GM19324 (cell line): ENCODE measurements around the gene TUBB1.

Experiments
- ATAC-seq: cut with Tn5 transposase; IDR thresholded peaks from one replicate; pipeline ENCODE4 v1.9.1; 2021; ENCODE audit warnings: mild to moderate bottlenecking, moderate library complexity; ENCODE audit not compliant: unreplicated experiment, low FRiP score

Gene TUBB1

DNA sequence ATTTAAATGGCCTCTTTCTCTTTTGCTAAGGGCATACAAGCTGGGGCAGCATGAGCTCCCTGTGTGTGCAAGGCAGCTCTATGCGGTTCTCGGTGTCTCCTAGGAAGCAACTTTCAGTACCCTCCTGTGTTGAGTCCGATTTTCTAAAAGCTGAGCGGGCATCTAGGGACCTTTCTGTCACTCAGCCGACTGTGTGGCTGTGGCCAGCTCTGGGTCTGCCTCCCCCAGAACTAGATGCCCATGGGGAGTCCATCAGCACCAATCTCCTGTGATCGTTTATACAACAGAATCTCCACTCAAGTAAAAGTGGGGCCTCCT, 30.7 kb upstream of the TUBB1 start:
- ATAC-seq: no peak

DNA sequence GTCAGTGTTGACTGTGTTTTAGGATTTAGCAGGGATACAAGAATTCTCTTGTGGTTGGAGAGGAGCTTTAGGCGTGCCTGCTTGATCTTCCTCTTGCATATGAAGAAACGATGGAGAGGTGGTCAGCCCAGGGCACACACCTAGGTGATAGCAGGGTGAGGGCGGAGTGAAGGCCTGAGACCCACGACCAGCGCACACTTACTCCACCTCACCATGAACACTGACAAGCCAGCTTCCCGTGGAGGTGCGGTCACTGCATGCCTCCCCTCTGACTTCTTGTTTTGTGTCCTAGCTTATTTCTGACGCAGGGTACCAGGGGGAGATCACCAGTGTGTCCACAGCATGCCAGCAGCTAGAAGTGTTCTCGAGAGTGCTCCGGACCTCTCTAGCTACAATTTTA, 30.0 kb upstream of the TUBB1 start:
- ATAC-seq: no peak

DNA sequence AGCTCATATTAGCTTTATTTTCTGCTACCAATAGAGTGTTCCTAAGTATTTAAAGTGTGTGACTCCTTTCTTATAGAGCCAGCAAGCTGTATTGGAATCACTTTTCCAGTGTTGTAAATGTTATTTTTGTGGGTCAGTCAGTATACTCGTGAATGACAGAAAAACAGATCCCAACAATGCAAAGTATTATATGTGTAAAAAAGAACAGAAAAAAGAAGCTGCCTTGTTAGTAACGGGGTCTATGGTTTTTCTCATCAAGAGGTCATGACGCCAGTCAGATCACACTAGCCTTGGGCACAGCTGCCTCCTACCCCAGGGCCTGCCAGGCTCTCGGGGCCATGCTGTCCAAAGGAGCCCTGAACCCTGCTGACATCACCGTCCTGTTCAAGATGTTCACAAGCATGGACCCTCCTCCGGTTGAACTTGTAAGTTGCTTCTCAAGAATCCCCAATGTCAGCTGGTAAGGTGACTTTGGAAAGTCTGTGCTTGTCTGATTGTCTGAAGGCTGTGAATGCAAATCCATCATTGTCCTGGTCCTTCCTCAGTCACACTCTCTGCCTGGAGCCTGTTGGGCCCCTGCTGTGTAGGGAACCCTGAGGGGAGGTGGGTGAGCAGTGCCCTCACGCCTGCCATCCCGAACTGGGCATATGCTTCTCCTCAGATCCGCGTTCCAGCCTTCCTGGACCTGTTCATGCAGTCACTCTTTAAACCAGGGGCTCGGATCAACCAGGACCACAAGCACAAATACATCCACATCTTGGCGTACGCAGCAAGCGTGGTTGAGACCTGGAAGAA, 28.4 kb upstream of the TUBB1 start:
- ATAC-seq: no peak

DNA sequence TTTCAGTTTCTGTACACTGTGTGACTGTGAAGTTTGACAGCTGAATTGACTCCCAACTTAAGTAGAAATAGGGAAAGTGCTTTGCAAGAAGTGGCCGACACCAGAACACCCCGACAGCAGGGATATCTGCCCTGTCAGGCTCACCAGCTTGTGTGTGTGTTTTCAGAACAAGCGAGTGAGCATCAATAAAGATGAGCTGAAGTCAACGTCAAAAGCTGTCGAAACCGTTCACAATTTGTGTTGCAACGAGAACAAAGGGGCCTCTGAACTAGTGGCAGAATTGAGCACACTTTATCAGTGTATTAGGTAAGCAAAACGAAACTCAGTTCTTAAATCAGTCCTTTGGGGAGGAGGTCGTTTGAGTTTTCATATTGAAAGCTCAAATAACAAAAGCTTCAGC, 27.5 kb upstream of the TUBB1 start:
- no peak for ATAC-seq

DNA sequence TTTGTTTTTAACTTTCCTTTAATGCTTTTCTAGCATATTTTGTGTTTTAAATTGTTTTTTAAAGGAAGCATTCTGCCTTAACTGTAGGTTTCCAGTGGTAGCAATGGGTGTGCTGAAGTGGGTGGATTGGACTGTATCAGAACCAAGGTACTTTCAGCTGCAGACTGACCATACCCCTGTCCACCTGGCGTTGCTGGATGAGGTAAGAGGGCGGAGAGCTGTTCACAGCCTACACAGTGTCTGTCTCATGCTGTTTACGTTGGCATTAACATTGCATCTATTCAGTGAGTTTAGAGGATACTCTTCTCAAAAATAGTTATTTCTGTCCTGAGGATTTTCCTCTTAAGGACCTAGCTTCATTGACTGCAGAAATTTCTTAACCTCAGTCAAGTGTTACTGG, 26.3 kb upstream of the TUBB1 start:
- no peak for ATAC-seq

DNA sequence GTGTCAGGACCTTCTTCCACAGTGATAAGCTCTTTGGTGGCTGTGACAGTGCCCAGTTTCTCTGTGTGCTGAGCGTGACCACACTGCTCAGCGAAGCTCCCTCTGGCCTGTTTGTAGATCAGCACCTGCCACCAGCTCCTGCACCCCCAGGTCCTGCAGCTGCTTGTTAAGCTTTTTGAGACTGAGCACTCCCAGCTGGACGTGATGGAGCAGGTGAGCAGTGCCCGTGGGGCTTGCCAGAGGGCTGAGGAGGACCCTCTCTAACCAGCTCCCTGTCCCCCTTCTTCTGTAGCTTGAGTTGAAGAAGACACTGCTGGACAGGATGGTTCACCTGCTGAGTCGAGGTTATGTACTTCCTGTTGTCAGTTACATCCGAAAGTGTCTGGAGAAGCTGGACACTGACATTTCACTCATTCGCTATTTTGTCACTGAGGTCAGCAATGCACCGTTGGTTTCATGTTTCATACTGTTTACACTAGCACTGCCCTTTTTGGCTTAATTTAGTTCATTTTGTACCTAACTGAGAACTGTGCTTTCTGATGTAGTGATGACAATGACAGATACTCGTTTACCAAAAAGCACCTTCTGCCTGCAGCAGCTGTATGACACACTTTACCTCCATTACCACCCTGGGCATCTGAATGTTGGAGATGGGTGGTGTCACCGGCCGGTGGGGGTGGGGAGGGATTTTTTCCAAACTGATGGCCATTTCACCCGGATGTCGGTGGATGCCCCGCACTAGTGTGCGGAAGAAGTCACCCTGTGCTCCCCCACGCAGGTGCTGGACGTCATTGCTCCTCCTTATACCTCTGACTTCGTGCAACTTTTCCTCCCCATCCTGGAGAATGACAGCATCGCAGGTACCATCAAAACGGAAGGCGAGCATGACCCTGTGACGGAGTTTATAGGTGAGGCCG, 25.6 kb upstream of the TUBB1 start:
- no peak for ATAC-seq

DNA sequence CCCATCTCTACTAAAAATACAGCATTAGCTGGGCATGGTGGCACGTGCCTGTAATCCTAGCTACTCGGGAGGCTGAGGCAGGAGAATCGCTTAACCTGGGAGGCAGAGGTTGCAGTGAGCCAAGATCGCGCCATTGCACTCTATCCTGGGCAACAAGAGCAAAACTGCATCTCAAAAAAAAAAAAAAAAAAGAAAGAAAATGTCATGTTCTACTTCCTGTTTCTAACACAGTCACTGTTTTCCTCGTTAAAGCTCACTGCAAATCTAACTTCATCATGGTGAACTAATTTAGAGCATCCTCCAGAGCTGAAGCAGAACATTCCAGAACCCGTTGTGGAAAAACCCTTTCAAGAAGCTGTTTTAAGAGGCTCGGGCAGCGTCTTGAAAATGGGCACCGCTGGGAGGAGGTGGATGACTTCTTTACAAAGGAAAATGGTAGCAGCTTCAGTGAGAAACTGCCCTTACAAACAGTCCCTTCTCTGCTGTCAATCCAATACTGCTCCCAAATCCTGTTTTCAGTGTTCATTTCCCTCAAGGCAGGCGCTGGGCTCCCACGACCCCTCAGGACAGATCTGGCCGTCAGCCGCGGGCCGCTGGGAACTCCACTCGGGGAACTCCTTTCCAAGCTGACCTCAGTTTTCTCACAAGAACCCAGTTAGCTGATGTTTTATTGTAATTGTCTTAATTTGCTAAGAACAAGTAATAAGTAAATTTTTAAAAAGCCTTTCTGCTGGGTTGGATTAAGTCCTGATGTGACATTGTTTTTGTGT, 24.7 kb upstream of the TUBB1 start:
- no peak for ATAC-seq

DNA sequence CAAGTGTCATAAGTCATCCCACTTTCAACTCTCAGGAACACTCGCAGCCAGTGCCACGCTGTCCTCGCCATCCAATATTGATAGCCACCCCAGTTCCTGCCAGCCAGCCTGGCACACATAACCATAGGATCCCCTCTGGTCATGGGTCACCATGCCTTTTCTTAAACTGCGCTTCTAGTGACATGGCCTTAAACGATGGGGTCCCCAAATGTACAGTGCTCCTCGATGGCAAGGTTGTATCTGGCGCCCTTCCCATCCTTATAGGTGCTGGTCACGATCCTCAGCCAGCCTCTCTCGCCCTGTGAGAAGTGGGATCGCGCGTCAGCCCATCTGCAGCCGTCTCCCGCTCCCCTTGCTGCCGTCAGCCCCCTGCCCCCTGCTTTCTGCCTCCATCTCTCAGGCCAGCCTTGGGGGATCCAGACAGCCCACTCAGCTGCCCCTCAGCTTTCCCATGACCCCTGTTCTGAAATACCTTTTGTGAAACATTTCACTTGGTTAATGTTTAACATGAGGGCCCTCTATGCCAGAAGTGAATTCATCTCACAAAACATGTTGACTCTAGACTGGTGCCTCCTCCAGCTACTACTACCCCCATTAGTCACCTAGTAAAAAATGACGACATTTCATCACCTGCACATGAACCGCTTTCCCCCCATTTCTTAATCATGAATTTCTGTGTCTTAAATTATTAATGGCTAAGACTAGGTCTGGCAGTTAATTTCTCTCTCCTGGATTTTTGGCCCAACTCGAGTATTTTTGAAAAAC, 23.6 kb upstream of the TUBB1 start:
- ATAC-seq: no peak

DNA sequence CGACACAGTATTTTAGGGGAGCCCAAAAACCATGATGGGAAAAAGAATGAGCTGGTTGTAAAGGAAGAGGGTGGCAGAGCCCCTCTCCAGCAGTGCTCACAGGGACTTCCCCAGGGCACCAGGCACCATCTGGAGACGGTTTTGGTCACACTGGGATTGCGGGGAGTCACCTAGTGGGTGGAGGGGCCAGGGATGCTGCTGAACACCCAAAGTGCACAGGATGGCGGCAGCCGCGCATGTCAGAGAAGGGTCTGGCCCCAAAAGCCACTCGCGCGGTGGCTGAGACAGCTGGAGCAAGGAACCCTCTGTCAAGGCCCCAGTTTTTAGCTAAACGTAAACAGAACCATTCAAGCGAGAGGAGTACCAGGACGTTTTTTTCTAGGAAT, 23.0 kb upstream of the TUBB1 start:
- ATAC-seq: no peak

DNA sequence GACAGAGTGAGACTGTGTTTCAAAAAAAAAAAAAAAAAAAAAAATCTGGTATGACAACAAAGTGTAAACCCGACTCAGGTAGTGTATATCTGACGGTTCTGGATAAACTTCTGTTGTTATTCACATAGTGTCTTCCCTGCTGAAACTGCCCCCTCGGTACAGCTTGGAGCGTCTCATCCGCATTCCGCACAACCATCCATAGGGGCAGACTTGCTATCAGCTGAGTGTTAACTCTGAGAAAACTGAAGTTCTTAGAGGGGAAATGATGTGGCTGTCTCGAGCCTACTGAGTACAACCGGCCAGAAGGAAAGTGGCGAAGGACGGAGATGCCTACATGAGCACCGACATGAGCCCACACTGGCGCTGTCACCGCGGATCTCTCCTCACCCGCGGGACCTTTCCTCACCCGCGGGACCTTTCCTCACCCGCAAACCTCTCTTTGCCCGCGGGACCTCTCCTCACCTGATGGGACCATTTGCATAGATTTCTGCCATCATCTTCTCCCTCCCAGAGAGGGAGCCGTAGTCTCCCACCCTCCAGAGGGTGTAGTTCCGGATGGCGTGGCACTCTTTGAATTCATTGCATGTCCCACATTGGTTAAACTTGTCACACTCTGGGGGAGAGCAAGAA, 22.0 kb upstream of the TUBB1 start:
- no peak for ATAC-seq

DNA sequence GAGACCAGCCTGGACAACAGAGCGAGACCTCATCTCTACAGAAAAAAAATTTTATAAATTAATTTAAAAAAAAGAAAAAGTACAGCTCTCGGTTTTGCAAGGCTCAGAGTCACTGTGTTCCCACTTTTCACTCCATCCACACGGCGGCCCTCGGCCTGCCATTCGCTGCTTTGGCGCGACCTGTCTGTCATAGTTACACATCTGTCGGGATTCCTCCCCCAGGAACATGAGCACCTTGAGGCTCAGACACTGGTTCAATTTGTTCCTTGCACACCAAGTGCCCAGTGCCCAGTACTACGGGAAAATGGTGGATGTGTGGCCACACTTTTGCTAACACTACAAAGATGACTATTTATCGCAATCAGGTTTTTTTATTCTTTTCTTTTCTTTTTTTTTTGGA, 20.6 kb upstream of the TUBB1 start:
- ATAC-seq: no peak

DNA sequence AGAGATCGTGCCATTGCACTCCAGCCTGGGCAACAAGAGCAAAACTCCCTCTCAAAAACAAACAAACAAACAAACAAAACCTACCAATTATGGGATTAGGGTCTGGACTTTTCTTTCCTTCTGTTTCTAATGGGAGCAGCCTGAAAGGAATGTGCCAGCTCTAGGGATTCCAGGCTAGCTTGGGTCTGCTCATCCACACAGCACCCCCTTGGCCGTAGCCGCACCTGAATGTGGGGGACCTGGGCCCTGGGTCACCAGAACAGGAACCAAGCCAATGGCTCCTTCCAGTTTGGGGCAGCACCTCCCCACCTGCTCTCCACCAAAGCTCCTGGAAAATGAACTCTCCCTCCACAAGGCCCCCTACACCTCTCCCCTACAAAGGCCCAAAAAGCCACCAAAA, 18.9 kb upstream of the TUBB1 start:
- no peak for ATAC-seq

DNA sequence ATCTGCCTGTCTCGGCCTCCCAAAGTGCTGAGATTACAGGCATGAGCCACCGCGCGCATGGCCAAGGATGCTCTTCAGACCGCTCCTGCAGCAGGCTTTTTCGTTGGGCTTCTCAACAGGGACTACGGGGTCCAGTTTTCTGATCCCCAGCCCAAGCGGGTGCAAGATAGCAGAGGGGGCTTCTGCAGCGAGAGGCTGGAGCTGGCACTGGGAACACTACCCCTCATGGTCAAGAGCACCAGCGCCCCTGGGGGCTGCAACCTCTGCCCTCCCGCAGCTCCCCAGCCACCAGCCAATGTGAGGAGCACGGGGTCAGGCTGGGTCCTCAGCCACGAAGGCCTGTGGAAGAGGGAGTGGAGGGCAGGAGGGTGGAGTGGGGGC, 18.2 kb upstream of the TUBB1 start:
- no peak for ATAC-seq

DNA sequence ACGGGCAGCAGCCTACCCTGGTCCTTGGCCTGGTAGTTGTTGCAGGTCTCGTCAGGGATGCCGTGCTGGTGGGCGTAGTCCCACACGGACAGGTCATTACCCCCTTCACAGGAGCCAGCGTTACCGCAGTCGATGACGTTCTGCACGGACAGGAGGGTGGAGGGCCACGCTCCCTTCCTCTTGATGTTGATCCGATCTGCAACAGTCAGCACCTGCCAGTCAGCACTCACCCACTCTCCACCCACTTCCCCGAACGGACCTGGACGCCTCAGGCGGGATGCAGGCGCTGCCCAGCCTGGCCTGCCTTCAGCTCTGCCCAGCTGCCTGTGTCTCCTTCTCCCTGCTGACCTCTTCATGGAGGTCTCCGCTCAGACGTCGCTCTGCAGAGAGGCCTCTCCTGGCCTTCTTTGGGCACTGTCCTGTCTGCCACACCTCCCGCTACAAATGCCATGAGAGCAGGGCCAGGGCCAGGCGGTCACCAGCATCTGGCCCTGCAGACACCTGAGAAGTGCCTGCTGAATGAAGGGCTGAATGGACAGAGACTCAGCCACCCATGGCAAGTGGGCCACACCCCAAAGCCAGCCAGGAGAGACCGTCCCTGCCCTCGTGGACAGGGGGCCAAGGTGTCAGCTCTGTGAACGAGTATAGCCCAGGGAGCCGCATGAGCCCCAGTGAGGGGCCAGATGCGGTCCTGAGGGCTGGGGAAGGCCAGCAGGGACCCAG, 17.6 kb upstream of the TUBB1 start:
- ATAC-seq: no peak

DNA sequence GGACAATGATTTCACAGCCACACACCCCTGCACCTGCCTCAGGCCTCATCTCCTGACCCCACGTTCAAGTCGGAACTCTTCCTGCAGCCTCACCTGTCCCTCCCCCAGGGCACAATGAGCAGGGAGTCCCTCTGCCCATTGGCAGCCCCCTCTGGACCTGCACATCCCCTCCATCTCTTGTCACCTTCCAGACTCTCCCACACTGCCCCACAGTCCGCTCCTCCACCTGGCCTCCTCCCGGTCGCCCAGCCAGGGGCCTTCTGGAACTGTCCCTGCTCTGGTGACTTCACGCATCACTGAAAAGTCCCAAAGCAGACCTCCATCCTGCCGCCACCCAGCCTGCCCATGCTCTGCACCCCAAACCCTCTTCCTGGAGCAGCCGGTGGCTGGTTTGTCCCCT, 16.8 kb upstream of the TUBB1 start:
- no peak for ATAC-seq

DNA sequence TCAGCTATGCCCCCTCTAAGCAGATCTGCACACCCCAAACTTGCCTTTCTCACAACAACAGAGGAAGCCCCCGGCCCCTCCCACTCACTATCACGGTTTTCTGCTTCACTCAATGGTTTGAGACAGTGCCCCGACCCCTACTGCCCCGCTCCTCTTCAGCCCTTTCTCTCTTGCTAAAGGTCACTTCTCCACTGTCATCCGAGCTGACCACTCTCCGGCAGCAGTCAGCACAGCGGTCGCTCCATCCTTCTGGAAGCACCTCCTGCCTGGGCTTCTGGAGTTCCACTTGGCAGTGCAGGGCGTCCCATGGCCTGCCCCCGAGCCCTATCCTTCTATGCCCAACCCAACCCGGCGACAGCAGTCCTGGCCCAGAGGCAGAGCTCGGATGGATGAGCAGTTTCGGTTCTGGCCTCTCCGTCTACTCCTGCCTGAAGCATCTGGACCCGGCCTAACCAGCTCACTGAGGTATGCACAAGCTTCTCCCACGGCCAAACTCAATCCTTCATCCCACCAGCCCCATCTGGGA, 16.3 kb upstream of the TUBB1 start:
- no peak for ATAC-seq

DNA sequence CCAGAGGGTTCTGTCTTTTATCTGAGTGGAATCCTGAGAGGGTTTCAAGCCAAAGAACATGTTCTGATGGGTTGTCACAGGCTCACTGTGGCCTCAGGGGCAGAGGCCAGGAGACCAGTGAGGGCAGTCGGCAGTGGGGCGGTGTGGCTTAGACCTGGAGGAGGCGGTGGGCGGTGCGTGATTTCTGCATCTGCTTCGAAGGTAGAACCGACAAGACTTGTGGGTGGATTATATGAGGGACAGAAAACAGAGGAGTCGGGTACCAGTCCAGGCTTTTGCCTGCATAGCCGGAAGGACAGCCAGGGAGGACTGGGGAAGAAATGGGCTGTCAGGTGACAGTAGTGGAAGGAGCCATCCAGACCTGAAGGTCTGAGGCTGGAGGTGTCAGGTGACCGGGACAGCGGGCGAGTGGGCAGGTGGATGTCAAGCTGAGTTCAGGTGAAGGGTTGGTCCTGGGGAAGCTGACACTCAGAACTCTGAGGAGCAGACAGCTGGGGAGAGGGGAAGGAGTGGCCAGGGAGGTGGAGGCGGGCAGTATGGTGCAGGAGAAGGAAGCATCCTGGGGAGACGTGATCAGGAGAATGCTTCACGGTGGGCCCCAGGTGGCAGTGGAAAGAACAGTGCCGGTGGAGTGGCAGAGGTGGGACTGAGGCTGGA, 15.3 kb upstream of the TUBB1 start:
- no peak for ATAC-seq

DNA sequence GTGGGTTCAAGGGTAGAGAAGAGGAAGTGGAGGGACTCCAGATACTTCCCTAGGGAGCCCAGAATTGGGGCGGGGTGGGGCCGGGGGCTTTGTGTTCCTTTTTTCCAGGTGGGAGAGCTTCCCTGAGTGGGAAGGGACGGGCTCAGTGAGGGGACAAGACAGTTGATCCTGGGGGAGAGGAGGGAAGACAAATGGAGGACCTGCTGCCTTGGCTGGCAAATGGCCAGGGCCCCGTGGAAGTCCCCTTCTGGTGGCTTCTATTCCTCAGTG, 14.8 kb upstream of the TUBB1 start:
- no peak for ATAC-seq
